ENCODE measurements around the gene ZER1. TPM values are rescaled to one million over a fixed set of nuclear protein-coding genes. Genes with fewer than 3 reads are reported as not detected.
A peak's percentile ranks its signal among the peaks of the same experiment; 100 is the strongest.
"Not testable (repeated sequence)": the region's sequence is repeated elsewhere in the genome, so short reads cannot be mapped to it uniquely, and the experiment has no call there.

ZER1 gene
- total RNA-seq, 1 donor from 2014 or later, result 51.8 TPM

- DNase-seq (ENCODE audit: low spot score), result no peak
- intact Hi-C loops (cut with DNase I), result no loop called here
These were observed 20.4 kb upstream of the ZER1 start for GRCh38 chr9:128792134-128792533.

GRCh38 chr9:128790536-128790935 is 18.8 kb upstream of the ZER1 start:
- DNase-seq (ENCODE audit: low spot score), result no peak
- intact Hi-C loops (cut with DNase I), result no loop called here

- intact Hi-C loops (cut with DNase I), result no loop called here
- no peak for DNase-seq (ENCODE audit: low spot score)
These were observed 16.7 kb upstream of the ZER1 start for GRCh38 chr9:128788445-128788844.

- no peak for DNase-seq (ENCODE audit: low spot score)
- intact Hi-C loops (cut with DNase I), result loop anchor here (1.0 kb wide), 2 partner anchors 16 to 31 kb away; partner anchors contain the start of genes ENDOG and ZER1
These were observed 15.9 kb upstream of the ZER1 start for GRCh38 chr9:128787659-128788058.

GRCh38 chr9:128786681-128787601 is 15.2 kb upstream of the ZER1 start, which contains the start of gene TBC1D13:
TSS of gene TBC1D13 (plus strand) at chr9:128787253. CDS start at chr9:128787354, 101 bp downstream.
- intact Hi-C loops (cut with DNase I), result loop anchor here (1.0 kb wide), 2 partner anchors 16 to 31 kb away; partner anchors contain the start of genes ENDOG and ZER1

GRCh38 chr9:128785427-128785826 is 13.7 kb upstream of the ZER1 start:
- intact Hi-C loops (cut with DNase I), result no loop called here
- no peak for DNase-seq (ENCODE audit: low spot score)

More at GRCh38 chr9:128786681-128787601, 15.2 kb upstream of the ZER1 start, which contains the start of gene TBC1D13:
- peak; percentile 94 for DNase-seq (ENCODE audit: low spot score)

- no peak for DNase-seq (ENCODE audit: low spot score)
- intact Hi-C loops (cut with DNase I), result no loop called here
These were observed 10.9 kb upstream of the ZER1 start for GRCh38 chr9:128782669-128783068.

GRCh38 chr9:128781187-128782070 is 9.7 kb upstream of the ZER1 start:
- intact Hi-C loops (cut with DNase I), result no loop called here
- DNase-seq (ENCODE audit: low spot score), result no peak

- intact Hi-C loops (cut with DNase I); DNase-seq (ENCODE audit: low spot score): not testable (repeated sequence)
These were observed 8.4 kb upstream of the ZER1 start for GRCh38 chr9:128780093-128780492.

- intact Hi-C loops (cut with DNase I), result no loop called here
- DNase-seq (ENCODE audit: low spot score), result no peak
These were observed 3.1 kb upstream of the ZER1 start for GRCh38 chr9:128774804-128775203.

- intact Hi-C loops (cut with DNase I), result no loop called here
- DNase-seq (ENCODE audit: low spot score), result no peak
These were observed 1.3 kb upstream of the ZER1 start for GRCh38 chr9:128773049-128773448.

- intact Hi-C loops (cut with DNase I), result loop anchor here (1.0 kb wide), 1 partner anchor 16 kb away; the partner anchor contains the start of gene TBC1D13
- no peak for DNase-seq (ENCODE audit: low spot score)
These were observed 519 bp downstream of the ZER1 start for GRCh38 chr9:128771094-128771721.

GRCh38 chr9:128770286-128771030 is 1.3 kb downstream of the ZER1 start:
- DNase-seq (ENCODE audit: low spot score), result no peak
- intact Hi-C loops (cut with DNase I), result loop anchor here (1.0 kb wide), 1 partner anchor 17 kb away; the partner anchor contains the start of gene TBC1D13

GRCh38 chr9:128768606-128769005 is 3.1 kb downstream of the ZER1 start:
- DNase-seq (ENCODE audit: low spot score), result no peak
- intact Hi-C loops (cut with DNase I), result no loop called here

GRCh38 chr9:128765499-128765898 is 6.2 kb downstream of the ZER1 start:
- no peak for DNase-seq (ENCODE audit: low spot score)

GRCh38 chr9:128764361-128764760 is 7.4 kb downstream of the ZER1 start:
- intact Hi-C loops (cut with DNase I), result no loop called here
- no peak for DNase-seq (ENCODE audit: low spot score)

More at GRCh38 chr9:128765499-128765898, 6.2 kb downstream of the ZER1 start:
- intact Hi-C loops (cut with DNase I), result no loop called here

GRCh38 chr9:128762671-128763449 is 8.9 kb downstream of the ZER1 start:
- no peak for DNase-seq (ENCODE audit: low spot score)
- intact Hi-C loops (cut with DNase I), result no loop called here

- DNase-seq (ENCODE audit: low spot score), result no peak
- intact Hi-C loops (cut with DNase I), result no loop called here
These were observed 14.1 kb downstream of the ZER1 start for GRCh38 chr9:128757602-128758001.

All from cardiac septum (tissue), 1 donor.